ENCODE measurements around the gene MYO1D.
"Not testable (repeated sequence)": the region's sequence is repeated elsewhere in the genome, so short reads cannot be mapped to it uniquely, and the experiment has no call there.

The MYO1D gene

DNA sequence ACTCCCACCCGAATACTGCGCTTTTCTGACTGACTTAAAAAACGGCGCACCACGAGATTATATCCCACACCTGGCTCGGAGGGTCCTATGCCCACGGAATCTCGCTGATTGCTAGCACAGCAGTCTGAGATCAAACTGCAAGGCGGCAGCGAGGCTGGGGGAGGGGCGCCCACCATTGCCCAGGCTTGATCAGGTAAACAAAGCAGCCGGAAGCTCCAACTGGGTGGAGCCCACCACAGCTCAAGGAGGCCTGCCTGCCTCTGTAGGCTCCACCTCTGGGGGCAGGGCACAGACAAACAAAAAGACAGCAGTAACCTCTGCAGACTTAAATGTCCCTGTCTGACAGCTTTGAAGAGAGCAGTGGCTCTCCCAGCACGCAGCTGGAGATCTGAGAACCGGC, 10.5 kb upstream of the MYO1D start:
- DNase-seq: not testable (repeated sequence)

DNA sequence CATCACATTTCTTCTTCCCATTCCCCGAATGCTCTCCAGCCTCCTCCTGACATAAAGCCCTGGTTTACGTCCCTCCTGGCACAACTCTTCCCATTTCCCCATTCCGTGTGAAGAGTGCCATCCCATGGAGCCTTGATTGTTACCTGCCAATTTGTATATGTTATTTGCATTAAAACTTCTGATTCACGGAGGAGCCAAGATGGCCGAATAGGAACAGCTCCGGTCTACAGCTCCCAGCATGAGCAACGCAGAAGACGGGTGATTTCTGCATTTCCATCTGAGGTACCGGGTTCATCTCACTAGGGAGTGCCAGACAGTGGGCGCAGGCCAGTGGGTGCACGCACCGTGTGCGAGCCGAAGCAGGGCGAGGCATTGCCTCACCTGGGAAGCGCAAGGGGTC, 10.0 kb upstream of the MYO1D start:
- not testable (repeated sequence) for DNase-seq

DNA sequence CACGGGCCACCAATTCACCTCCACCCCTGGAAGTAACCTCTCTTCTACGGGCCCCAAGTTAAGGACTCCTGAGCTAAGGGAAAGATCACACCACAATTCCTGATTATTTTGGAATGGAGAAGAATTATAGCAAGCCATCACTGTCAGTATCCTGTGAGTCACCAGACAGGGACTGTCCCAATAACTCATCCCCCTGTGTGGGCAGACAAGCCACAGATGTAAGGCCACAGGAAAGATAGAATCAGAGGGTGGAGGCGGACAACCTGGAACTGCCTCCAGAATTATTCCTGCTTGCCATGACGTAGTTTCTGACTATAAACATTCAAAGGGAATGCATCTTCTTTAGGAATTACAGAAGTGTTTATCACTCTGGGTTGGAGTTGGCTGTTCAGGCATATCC, 5.8 kb upstream of the MYO1D start:
- DNase-seq: no peak

DNA sequence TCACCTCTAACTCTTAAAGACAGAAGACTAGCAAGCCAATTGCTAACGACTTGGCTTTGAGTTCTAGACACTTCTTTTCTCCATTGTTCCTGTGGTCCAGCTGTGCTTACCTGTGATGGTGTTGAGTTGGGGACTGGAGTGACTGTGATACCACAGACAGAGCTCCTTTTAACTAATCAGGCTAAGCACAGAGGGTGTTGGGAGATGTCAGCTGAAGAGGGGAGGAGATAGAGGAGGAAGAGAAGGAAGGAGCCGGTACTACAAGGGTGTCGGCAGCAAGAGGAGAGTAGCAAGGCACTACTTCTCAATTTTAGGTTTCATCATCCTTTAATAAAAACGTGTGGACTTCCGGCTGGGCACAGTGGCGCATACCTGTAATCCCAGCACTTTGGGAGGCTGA, 5.1 kb upstream of the MYO1D start:
- no peak for DNase-seq

DNA sequence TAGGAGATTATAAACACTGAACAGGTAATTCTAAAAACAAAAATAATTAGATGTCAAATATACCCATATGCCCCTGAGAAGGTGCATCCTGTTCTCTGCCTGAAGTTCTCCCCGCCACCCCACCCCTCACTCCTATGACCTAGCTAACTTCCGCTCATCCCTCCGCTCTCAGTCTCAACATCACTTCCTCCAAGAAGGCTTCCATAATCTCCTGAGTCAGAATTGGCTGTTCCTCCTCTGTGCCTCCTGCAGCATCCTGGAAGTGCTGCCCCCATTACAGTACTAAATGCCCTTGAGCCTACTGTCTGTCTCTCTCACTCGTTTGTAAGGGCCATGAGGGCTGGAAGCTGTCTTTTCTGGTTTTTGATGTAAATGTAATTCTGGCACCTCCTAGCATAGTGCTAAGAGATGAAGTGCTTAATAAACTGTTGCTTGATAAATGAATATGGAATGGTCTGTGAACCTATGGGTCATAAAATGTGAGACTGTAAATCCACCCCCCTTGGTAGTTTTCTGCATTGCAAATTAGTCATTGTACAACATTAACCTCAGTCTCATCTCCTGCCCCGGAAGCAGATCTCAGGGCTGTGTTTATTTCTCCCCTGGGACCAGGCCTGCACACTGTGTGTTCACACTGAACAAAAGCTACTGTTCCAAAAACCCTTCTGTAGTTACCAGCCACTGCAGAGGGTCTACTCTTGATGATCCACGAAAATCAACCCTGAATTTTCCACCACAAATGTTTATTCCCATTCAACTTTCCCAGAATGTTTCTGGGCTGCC, 3.9 kb upstream of the MYO1D start:
- no peak for DNase-seq

DNA sequence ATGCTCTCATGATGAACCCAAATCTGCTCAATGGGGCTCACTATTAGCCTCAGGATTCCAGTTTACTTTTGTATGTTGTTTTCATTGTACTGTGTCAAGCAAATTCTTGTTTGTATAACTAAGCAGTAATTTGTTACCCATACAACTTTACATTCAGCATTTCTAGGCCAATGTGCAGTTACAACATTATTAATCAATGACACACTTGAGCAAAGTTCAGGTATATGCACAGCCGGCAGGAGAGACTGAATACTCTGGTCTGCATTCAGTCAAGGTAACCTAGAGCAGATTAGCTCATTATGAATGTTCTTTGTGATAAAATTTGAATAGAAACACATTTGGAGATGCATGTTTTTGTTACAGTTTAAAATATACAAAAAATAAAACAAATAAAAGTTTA, 2.2 kb upstream of the MYO1D start:
- DNase-seq: no peak

DNA sequence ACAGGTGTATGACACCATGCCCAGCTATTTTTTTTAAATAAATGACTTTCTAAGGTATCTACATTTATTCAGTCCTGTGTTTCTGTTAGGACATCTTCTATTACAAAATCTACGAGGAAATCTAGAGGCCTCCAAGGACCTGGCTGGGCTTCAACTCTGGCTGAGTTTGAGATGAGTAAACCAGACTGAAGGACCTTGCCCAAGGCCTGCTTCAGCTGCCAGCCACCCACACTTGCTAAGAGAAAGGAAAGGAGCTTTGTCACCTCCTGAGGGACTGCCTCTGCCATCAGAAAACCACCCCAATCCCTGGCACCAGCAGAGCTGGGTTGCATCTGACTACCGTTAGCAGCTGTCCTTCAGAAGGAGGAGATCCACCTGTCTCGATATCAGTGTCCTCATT, 1.3 kb upstream of the MYO1D start:
- peak; percentile 25 for DNase-seq

DNA sequence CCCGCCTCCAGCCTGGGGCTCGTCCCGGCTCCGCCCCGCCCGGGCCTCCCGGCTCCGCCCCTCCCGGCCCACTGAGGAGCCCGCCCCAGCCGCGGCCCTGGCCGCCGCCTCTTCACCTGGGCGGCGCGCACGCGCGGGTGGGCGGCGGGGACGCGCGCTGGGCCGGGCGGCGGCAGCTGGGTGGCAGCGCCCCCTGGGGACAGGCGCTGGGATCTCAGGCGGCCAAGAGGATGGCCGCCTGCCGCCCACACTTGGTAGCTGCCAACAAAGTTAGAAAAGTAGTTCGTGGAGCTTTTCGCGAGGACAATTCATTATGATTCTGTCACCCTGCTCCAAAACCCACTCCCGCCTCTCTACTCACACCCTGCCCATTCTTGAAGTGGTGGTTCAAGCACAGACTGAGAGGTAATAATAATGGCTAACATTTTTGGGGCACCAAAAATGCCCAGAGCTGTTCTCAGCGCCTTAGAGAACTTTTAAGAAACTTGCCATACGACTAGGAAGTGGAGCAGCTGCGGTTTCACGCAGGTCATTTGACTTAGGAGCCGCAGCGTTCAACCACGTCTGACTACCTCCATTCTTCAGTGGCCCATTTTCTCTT, 340 bp upstream of the MYO1D start:
- DNase-seq: peak; percentile 82

DNA sequence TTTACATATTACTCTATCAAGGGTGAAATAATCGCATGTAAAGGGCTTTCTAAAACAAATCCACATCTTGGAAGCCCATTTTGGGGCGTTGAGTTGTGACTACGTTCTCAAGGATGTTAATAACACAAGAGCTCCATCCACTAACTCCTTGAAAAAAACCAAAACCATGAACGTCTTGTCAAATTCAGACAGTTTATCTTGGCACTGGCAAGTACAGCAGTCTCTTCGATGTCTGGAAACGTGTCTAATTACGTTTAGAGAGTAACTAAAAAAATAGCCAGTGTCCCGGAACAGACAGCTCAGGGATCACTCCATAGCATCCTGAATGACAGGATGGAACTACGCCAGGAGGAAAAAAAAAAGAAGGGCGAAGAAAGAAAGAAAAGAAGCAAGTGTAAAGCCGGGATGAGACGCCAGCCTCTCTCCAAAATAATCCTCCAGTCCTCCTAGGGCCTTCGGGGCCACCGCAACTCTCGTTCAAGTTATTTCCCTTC, 954 bp downstream of the MYO1D start:
- DNase-seq: no peak

DNA sequence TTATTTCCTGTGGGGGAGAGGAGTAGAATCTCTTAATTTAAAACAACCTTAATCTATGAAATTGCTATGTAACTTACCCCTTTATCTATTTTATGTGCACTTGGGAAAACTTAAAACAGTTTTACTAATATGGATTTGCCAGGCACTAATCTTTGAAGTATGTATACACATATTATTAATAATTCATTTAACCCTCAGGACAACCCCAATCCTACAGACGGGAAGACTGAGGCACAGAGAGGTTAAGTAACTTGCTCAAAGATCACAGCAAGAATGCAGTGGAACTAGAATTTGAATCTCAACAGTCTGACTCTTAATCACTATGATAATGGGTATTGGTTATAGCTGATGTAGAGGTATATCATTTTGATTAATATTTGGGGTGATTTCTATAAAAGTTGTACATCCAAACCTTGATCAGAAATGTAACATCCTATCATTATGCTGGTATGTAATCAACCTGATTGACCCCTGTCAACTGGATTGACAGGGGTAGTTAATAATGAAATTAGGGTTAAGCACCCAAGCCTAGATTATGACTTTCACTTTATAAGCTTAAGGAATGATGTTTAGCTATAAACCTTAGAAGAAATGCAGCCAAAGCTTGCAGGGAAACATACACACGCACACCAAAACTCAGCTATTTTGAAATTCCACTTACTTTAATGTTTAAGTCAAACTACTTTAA, 1.6 kb downstream of the MYO1D start:
- no peak for DNase-seq

DNA sequence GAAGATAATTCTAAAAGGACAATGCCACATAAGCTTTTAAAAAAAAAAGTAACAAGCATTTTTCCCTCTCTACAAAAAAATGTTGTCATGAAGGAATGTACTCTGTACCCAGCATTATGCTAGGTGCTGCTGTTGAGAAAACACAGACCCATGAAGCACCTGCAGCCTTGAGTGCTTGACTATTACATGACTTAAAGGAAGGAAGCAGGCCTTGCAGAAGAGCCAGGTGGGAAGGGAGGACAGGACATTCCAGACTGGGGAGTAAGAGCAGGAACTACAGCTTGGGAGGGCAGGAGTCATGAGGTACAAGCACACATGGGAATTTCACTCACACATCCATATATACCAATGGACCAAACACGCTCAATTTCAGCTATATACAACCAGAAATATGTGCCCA, 3.8 kb downstream of the MYO1D start:
- DNase-seq: no peak

DNA sequence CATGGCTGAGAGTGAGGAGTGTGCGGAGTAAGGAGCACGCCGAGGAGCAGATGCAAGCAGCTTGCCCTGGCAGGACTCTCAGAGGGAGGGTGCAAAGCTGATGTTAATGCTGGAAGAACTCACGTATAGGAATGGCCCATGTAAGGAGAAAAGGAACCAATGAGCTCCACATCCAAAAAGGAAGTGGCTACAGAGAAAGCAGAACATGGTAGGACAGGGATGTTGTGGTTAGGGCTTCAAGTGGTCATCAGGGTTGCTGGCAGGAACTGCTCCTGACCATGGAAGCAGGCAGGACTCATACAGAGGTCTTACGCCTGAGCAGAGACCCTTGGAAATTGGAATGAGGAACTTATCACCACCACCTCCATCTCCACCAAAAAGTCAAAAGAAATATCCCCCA, 5.2 kb downstream of the MYO1D start:
- DNase-seq: no peak

DNA sequence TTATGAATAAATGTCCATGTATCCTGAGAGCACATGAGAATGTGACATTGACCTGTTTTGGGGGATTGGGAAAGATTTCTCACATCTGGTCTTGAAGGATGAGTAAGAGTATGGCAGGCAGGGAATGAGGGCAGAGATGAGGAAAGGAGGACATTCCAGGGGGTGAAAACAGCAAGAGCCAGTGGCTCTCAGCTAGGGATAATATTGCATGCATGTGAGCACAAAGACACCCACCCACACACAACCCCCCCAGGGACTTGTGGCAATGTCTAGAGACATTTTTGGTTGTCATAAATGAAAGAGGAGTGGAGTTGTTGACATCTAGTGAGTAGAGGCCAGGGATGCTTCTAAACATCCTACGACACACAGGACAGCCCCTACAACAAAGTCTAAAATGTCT, 6.0 kb downstream of the MYO1D start:
- DNase-seq: no peak

DNA sequence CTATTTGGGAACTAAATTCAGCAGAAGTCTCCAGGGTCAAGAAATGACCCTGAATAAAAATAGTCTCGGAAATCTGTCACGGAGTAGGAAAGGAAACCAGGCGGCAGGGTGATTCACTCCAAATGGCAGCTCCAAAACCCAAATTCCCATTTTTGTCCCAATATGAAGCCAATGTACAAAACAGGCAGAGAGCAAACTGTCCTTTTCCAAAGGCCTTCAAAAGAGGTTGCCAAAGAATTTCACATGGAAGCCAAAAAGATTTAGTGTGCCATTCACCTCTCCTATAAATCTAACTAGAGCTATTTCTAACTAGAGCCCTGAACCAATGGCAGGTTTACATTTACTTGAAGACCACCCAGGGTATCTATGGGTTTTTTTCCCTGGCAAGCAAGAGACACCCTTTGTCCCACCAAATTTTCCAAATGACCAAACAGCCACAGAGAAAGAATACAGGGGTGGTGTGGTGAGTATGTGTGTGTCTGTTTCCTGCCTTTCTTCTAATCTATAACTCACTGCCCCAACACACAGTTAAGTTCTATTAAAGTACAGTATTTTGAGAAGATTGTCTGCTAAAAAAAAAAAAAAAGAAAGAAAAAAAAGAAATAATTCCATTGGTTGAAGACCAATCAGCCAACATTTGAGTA, 6.8 kb downstream of the MYO1D start:
- DNase-seq: no peak

DNA sequence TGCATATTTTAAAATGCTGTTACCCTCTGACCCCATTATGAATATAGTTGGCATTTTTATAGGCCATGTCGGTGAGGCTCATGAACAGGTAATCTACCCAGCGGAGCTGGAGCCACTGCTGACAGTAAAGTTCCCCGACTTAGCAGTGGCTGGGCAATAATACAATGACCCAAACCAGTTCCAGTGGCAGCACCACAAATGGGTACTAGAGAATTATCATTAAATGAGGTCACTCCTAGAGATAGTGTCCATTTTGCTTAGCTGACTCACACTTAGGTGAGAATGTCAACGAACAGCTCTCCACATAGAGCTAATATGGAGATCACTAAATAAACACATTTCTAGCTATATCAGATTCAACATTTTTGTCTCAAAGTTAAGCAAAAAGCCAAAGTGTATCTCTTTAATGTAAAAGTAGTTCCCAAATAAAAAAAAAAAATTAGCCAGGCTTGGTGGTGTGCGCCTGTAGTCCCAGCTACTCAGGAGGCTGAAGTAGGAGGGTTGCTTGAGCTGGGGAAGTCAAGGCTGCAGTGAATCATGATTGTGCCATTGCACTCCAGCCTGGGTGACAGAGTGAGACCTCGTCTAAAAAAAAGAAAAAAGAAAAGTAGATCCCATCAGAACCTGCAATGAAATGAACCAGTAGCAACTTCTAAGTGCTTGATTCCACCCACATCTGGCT, 7.4 kb downstream of the MYO1D start:
- DNase-seq: no peak

DNA sequence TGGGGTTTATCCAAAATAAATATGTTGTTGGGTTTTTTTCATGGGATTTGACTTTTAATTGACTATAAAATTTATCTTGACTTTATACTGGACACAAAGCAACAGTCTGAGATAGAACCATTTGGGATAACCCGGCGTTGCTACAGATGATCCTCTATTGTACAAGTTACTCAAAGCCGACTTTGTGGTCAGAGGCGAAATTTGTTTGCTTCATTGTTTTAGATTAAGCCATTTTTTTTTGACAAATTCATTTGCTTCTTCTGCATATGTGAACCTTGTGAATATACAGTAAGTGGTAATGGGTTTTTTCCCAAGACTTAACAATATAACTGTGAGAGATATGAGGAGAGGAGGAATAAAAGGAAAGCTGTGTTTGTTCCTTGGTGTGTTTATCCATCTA, 11.8 kb downstream of the MYO1D start:
- no peak for DNase-seq

DNA sequence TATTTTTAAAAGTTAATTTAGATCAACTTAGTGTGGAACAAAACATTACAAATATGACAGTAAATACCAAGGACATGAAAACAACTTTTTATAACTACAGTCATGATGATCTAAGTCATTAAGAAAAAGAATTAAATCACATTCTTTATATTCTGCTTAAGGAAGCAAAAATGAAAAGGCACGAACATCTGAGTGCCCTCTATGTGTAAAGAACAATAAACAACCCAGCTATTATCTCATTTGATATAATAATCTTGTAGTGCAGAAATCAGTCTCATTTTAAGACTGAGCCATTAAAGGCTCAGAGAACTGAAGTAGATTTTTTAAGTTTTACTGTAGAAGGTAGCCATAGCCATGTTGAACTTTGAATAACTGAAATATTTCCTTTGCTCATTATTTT, 13.4 kb downstream of the MYO1D start:
- DNase-seq: no peak

DNA sequence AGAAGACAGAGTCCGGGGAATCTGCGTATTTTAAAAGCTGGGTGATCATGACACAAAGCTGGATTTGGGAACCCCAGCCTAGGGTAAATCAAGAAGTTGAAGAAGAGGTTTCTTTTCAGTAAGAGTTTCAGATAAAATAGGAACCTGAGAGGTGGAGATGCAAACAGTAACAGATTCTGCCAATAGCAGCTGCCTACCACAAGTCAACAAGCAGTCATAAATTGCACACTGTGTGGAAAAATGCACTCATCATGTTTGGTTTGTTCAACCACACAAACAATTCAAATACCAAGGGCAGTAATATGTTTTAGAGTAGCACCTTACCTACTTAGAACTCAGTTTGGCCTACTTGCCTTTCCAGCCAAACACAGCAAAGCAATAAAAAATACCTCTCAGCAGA, 14.0 kb downstream of the MYO1D start:
- no peak for DNase-seq

DNA sequence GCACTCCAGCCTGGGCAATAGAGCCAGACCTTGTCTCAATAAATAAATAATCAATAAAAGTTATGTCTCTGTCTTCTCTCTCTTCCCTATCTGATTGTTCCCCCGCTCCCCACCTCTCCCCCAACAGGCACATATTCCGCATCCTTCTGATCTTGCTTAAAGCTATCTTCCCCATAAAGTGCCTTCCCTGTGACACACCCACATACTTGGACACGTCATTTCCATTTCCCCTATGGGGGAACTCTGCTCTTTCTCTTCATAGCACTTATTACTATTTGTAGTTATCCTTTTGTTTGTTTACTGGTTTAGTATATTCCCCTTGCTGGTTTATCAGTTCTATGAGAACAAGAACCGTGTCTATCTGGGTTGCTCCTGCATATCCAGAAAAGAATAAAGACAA, 14.9 kb downstream of the MYO1D start:
- no peak for DNase-seq

DNA sequence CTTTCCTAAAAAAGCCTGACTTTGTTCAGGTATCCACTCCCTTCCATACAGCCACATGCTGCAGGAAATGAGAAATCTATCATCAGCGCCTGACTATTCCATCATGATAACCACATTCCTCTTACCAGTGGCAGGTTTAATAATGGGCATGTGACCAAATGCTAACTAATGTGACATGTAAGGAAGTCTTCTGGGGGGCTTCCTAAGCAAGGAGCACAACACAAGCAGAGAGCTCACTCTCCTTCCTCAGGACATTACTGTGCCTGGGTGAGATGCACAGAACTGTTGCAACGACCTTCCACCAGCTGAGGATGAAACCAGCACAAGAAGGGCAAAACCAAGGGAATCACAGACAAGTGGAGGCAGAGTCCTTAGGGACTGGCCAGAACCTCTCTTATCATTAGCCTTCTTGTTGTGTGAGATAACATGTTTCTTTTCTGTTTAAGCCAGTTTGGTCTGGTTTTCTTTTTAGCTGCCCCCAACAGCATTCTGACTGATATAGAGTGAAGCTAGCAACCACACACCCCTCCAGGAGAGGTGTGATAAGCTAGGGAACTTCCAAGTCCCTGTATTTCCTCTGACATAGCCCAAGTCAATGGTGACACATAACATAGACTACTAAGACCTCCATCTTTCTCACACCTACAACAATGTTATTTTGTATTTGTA, 16.9 kb downstream of the MYO1D start:
- no peak for DNase-seq

DNA sequence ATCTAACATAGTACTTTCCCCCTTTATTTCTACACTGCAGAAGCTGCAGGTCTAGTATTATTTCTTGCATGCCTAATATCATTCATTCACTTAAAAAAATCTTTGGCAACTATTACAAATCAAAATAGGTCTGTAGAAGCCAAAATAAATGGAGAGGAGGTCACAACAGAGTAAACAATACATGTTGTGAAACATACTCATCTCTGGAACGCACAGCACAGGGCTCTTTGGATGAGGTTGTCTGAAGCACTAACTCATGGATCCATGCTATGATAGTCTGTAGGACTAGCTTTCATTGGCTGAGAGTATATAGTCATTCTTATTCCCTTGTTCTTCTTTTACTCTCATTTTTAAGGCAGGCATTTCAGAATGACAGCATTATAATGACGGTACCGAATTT, 21.3 kb downstream of the MYO1D start:
- no peak for DNase-seq

DNA sequence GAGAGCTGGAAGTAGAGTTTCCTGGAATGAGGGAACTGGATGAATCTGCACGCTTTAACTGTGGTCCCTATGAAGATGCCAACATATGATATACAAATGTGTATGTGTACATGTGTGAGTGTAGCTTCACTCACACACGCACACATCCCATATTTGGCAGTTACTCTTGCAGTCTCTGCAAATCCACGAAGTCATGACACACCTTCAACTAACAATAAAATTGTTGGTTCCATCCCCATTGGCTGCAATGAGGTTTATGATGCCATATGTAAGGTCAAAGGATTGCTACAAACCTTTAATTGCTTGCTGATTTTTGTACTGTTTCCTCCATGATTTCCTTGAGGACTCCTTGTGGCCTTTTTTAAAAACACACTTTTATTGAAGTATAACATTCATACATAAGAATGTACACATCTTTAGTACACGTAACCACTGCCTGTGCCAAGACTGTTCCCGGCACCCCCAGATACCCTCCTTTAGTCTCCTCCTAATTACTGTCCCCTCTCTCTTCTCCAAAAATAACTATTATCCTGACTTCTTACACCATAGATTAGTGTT, 22.0 kb downstream of the MYO1D start:
- no peak for DNase-seq

Measured in GOT3 (cell line).